LNCAP (cell line): ENCODE measurements around the gene TTC19.

Experiments
- CTCF ChIP-seq: fragments of 450-650 bp; IDR thresholded peaks from 2 replicates; pipeline ENCODE4 v1.5.1; 2017; ENCODE audit warnings: mild to moderate bottlenecking

Gene TTC19

GRCh38 chr17:16019347-16019746, 19.7 kb downstream of the TTC19 start:
- TF ChIP-seq CTCF, result no peak

- TF ChIP-seq CTCF, result no peak
These were observed 24.3 kb downstream of the TTC19 start for GRCh38 chr17:16023881-16024280.

GRCh38 chr17:16025202-16025601, 25.6 kb downstream of the TTC19 start:
- TF ChIP-seq CTCF, result no peak

- no peak for TF ChIP-seq CTCF
These were observed 27.3 kb downstream of the TTC19 start for GRCh38 chr17:16026895-16027294.

- no peak for TF ChIP-seq CTCF
These were observed 28.3 kb downstream of the TTC19 start for GRCh38 chr17:16027708-16028584.

- no peak for TF ChIP-seq CTCF
These were observed 34.2 kb downstream of the TTC19 start for GRCh38 chr17:16033729-16034349.

GRCh38 chr17:16036261-16036660, 36.6 kb downstream of the TTC19 start:
- no peak for TF ChIP-seq CTCF
